ENCODE results near the gene ST6GALNAC4. TPM values are rescaled to one million over a fixed set of nuclear protein-coding genes. Genes with fewer than 3 reads are reported as not detected.
"Not testable (repeated sequence)": the region's sequence is repeated elsewhere in the genome, so short reads cannot be mapped to it uniquely, and the experiment has no call there.

Gene ST6GALNAC4
- total and polyA plus RNA-seq, 2 experiments from 2014 or later: 48.8 to 119 TPM

DNA sequence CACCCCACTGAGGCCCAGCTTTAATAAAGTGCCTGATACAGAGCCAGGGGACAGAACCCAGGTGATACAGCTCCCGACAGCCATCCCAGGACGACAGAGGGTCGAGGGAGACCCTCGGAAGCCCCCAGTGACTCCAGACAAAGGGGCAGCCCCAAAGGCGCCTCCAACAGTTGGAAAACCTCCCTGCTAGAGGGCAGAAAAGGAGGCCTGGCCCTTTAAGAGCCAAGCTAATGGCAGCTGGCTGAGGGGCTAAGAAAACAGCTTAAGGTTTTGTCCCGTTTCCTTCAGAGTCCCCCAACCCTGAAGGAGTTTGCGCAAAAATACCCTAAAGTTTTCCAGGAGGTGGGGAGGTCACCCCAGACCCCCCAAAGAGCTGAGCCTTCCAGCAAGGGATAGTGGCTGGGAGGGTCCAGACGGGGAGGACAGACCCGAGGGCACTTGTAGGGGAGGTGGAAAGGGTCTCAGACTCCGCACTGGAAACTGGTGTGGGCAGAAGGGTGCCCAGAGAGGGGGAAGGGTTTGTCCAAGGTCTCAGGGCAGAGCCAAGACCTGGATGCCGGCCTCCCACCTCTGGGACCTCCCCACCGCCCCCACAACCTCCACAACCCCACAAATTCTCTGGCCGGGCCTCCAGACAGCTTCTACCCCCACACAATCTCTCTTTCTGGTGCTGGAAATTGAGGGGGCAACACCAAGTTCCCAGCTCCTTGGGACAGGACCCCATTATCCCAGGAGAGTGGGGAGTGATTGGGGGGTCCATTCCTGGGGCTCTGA lies 31.1 kb downstream of the ST6GALNAC4 start:
- Histone ChIP-seq H3K4me1 (ENCODE audit: low read depth) (peaks cover 4% of the 10 kb centered on the region), H3K9me3 (ENCODE audit: low read depth) (no peaks in the 10 kb centered on the region), H3K4me3 (no peak overlapping the region), H3K36me3 (peaks cover 18% of the 10 kb centered on the region), H3K27ac (peak overlapping the region; percentile 74), H3K27me3 (no peaks in the 10 kb centered on the region)
- TF ChIP-seq, protein P1, sequence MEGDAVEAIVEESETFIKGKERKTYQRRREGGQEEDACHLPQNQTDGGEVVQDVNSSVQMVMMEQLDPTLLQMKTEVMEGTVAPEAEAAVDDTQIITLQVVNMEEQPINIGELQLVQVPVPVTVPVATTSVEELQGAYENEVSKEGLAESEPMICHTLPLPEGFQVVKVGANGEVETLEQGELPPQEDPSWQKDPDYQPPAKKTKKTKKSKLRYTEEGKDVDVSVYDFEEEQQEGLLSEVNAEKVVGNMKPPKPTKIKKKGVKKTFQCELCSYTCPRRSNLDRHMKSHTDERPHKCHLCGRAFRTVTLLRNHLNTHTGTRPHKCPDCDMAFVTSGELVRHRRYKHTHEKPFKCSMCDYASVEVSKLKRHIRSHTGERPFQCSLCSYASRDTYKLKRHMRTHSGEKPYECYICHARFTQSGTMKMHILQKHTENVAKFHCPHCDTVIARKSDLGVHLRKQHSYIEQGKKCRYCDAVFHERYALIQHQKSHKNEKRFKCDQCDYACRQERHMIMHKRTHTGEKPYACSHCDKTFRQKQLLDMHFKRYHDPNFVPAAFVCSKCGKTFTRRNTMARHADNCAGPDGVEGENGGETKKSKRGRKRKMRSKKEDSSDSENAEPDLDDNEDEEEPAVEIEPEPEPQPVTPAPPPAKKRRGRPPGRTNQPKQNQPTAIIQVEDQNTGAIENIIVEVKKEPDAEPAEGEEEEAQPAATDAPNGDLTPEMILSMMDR (IDR thresholded peaks at IDR 0.05; ENCODE audit: low read depth, low read length): no peak
- no peak for DNase-seq (ENCODE audit: low read depth in 1 of 2, low spot score in 1 of 2)

- Histone ChIP-seq H3K27me3 (no peaks in the 10 kb centered on the region), H3K9me3 (ENCODE audit: low read depth) (no peaks in the 10 kb centered on the region), H3K4me1 (ENCODE audit: low read depth) (peaks cover 4% of the 10 kb centered on the region), H3K27ac (peak overlapping the region; percentile 74), H3K36me3 (peaks cover 15% of the 10 kb centered on the region), H3K4me3 (no peak overlapping the region)
- DNase-seq (ENCODE audit: low read depth in 1 of 2, low spot score in 1 of 2): no peak
- TF ChIP-seq, protein P1 (IDR thresholded peaks at IDR 0.05; ENCODE audit: low read depth, low read length): no peak
Measured at GRCh38 chr9:127884976-127885490, 31.8 kb downstream of the ST6GALNAC4 start.

- H3K27me3 ChIP-seq: no peaks in the 10 kb centered on the region
- peaks cover 13% of the 10 kb centered on the region for H3K36me3 ChIP-seq
- peaks cover 4% of the 10 kb centered on the region for H3K4me1 ChIP-seq (ENCODE audit: low read depth)
- DNase-seq (ENCODE audit: low read depth in 1 of 2, low spot score in 1 of 2): peak in 1 of 2 donors; percentile 47
- TF ChIP-seq, protein P1 (IDR thresholded peaks at IDR 0.05; ENCODE audit: low read depth, low read length): no peak
- no peaks in the 10 kb centered on the region for H3K9me3 ChIP-seq (ENCODE audit: low read depth)
- peak overlapping the region; percentile 74 for H3K27ac ChIP-seq
- H3K4me3 ChIP-seq: no peak overlapping the region
Measured at GRCh38 chr9:127884427-127884911, 32.4 kb downstream of the ST6GALNAC4 start.

- TF ChIP-seq, protein P1 (IDR thresholded peaks at IDR 0.05; ENCODE audit: low read depth, low read length): no peak
Measured at GRCh38 chr9:127883959-127884358, 32.9 kb downstream of the ST6GALNAC4 start.

GRCh38 chr9:127881715-127882114 lies 35.1 kb downstream of the ST6GALNAC4 start:
- not testable (repeated sequence) for DNase-seq (ENCODE audit: low read depth in 1 of 2, low spot score in 1 of 2); H3K9me3 ChIP-seq (ENCODE audit: low read depth); H3K36me3 ChIP-seq; H3K27ac ChIP-seq; H3K4me3 ChIP-seq; H3K27me3 ChIP-seq
- peaks cover 19% of the 10 kb centered on the region for H3K4me1 ChIP-seq (ENCODE audit: low read depth)

More at GRCh38 chr9:127883959-127884358, 32.9 kb downstream of the ST6GALNAC4 start:
- no peaks in the 10 kb centered on the region for H3K9me3 ChIP-seq (ENCODE audit: low read depth)
- H3K36me3 ChIP-seq: peaks cover 13% of the 10 kb centered on the region
- H3K27ac ChIP-seq: peak overlapping the region; percentile 74
- H3K27me3 ChIP-seq: no peaks in the 10 kb centered on the region
- H3K4me3 ChIP-seq: no peak overlapping the region
- H3K4me1 ChIP-seq (ENCODE audit: low read depth): peaks cover 5% of the 10 kb centered on the region
- no peak for DNase-seq (ENCODE audit: low read depth in 1 of 2, low spot score in 1 of 2)

GRCh38 chr9:127880143-127880542 lies 36.7 kb downstream of the ST6GALNAC4 start:
- H3K9me3 ChIP-seq (ENCODE audit: low read depth): no peaks in the 10 kb centered on the region
- H3K27me3 ChIP-seq: no peaks in the 10 kb centered on the region
- peaks cover 33% of the 10 kb centered on the region for H3K4me1 ChIP-seq (ENCODE audit: low read depth)
- H3K27ac ChIP-seq: no peak overlapping the region
- H3K36me3 ChIP-seq: no peaks in the 10 kb centered on the region
- no peak overlapping the region for H3K4me3 ChIP-seq
- TF ChIP-seq, protein P1 (IDR thresholded peaks at IDR 0.05; ENCODE audit: low read depth, low read length): no peak
- DNase-seq (ENCODE audit: low read depth in 1 of 2, low spot score in 1 of 2): no peak

Data from cardiac muscle cell (in vitro differentiated cells and primary cell).